Measurements from ENCODE around the gene FUT8. TPM values are rescaled to one million over a fixed set of nuclear protein-coding genes. Genes with fewer than 3 reads are reported as not detected.

The FUT8 gene
- total RNA-seq, 1 donor from 2014 or later: 131 TPM

DNA sequence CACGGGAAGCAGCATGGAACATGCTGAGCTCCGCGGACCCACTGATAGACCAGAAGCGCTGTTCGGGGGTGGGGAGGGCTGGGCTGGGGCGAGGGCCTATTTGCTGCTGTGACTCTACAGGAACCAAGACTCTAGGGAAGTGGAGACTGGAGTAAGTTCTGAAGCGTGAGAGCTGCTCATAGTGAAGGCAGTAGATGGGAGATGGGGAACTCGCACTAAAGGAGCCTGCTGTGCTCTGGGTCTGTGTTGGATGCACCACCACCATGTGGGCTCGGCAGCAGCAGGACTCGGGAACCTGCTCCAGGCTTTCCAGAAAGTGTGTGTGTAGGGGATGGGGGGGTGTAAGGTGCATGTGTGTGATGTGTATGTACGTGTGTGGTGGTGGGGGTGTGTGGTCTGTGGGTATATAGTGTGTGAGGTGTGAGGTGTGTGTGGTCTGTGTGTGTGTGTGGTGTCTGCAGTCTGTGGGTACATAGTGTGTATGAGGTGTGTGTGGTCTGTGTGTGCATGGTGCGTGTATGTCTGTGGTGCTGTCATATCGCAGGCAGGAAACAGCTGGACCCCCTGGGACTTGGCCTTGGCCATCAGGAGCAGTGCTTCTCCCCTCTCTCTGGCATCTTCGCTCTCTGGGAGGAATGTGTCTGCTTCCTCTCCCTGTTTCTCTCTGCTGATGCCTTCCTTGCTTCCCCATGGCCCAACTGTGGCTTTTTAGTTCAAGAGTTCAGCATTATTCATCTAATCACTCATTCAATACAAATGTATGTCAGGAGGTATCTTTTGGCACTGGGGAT is 378.9 kb downstream of the FUT8 start:
- H3K4me1 ChIP-seq: no peaks in the 10 kb centered on the region
- H3K4me1 Mint-ChIP-seq: peaks cover 3% of the 10 kb centered on the region
- no peak overlapping the region for H2AFZ ChIP-seq (replicated peaks)
- H3K9me3 ChIP-seq (ENCODE audit: low read depth): no peaks in the 10 kb centered on the region
- no peak overlapping the region for H3K4me3 ChIP-seq
- H3K27ac Mint-ChIP-seq: no peak overlapping the region
- H3K4me3 Mint-ChIP-seq: no peak overlapping the region
- no peak overlapping the region for H3K27ac ChIP-seq
- no peaks in the 10 kb centered on the region for H3K9me3 Mint-ChIP-seq
- TF ChIP-seq EZH2phosphoT487 (IDR thresholded peaks at IDR 0.05) (no peak), EZH2 (IDR thresholded peaks at IDR 0.05) (no peak)
- TF ChIP-seq, protein P1, sequence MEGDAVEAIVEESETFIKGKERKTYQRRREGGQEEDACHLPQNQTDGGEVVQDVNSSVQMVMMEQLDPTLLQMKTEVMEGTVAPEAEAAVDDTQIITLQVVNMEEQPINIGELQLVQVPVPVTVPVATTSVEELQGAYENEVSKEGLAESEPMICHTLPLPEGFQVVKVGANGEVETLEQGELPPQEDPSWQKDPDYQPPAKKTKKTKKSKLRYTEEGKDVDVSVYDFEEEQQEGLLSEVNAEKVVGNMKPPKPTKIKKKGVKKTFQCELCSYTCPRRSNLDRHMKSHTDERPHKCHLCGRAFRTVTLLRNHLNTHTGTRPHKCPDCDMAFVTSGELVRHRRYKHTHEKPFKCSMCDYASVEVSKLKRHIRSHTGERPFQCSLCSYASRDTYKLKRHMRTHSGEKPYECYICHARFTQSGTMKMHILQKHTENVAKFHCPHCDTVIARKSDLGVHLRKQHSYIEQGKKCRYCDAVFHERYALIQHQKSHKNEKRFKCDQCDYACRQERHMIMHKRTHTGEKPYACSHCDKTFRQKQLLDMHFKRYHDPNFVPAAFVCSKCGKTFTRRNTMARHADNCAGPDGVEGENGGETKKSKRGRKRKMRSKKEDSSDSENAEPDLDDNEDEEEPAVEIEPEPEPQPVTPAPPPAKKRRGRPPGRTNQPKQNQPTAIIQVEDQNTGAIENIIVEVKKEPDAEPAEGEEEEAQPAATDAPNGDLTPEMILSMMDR (IDR thresholded peaks at IDR 0.05): no peak
- no peaks in the 10 kb centered on the region for H4K20me1 ChIP-seq (ENCODE audit: low read depth)
- no peaks in the 10 kb centered on the region for H3K36me3 Mint-ChIP-seq
- no peaks in the 10 kb centered on the region for H3K36me3 ChIP-seq
- H3K79me2 ChIP-seq (ENCODE audit: low read depth): no peaks in the 10 kb centered on the region
- no peaks in the 10 kb centered on the region for H3K27me3 ChIP-seq
- peaks cover 5% of the 10 kb centered on the region for H3F3A ChIP-seq (ENCODE audit: low read depth)
- no peak overlapping the region for H3K9ac ChIP-seq
- no peak overlapping the region for H3K4me2 ChIP-seq
- DNase-seq (ENCODE audit: low spot score): no peak
- no peaks in the 10 kb centered on the region for H3K27me3 Mint-ChIP-seq (ENCODE audit: insufficient read depth, low read depth)

DNA sequence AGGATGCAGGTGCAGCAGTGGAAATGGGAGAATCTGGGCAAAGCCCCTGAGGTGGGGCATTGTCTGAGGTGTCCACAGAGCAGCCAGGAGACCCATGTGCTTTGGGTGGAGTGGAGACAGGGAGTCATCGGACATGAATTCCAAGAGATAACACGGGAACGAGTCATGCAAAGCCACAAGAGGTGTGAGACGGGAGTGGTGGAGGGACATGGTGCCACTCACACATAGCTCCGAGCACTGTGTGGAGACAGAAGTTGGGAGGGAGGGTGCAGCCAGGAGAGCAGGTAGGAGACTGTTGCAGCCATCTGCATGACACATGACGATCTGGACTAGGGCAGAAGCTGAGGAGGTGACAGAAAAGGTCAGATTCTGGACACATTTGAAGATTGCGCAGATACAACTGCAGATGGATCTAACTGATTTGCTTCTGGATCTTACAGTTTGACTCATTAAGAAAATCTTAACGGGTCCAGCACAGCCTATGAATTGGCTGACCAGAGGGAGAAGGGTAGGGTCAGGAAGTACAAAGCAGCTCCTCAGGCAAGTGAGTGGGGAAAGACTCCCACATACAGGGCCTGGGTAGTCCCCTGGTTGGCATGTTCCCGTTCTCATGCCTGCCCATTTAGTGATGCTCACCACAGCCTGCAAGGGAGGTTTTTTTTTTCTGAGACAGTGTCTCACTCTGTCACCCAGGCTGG is 379.8 kb downstream of the FUT8 start:
- no peaks in the 10 kb centered on the region for H3K79me2 ChIP-seq (ENCODE audit: low read depth)
- no peak overlapping the region for H2AFZ ChIP-seq (replicated peaks)
- TF ChIP-seq, protein P1 (IDR thresholded peaks at IDR 0.05): no peak
- no peak for TF ChIP-seq EZH2phosphoT487 (IDR thresholded peaks at IDR 0.05)
- TF ChIP-seq EZH2 (IDR thresholded peaks at IDR 0.05): no peak
- H4K20me1 ChIP-seq (ENCODE audit: low read depth): no peaks in the 10 kb centered on the region
- no peak overlapping the region for H3K4me2 ChIP-seq
- no peak overlapping the region for H3K27ac ChIP-seq
- Mint-ChIP-seq H3K9me3 (no peaks in the 10 kb centered on the region), H3K27ac (no peak overlapping the region), H3K4me1 (peaks cover 3% of the 10 kb centered on the region), H3K27me3 (ENCODE audit: insufficient read depth, low read depth) (no peaks in the 10 kb centered on the region), H3K36me3 (no peaks in the 10 kb centered on the region), H3K4me3 (no peak overlapping the region)
- no peaks in the 10 kb centered on the region for H3K36me3 ChIP-seq
- no peak overlapping the region for H3K4me3 ChIP-seq
- no peaks in the 10 kb centered on the region for H3K27me3 ChIP-seq
- DNase-seq (ENCODE audit: low spot score): no peak
- no peaks in the 10 kb centered on the region for H3K4me1 ChIP-seq
- H3K9ac ChIP-seq: no peak overlapping the region
- H3K9me3 ChIP-seq (ENCODE audit: low read depth): no peaks in the 10 kb centered on the region
- peaks cover 5% of the 10 kb centered on the region for H3F3A ChIP-seq (ENCODE audit: low read depth)

MicroRNAs encoded within 50 kb of the gene (microRNA counts, 767-probe panel; counts per million panel counts)
- microRNA hsa-miR-625-5p: 460 counts per million, percentile 90 among the panel's probes with 10 or more counts

Small RNA genes within 50 kb of the gene (microRNA-seq; reads per million reads assigned to microRNA genes)
- gene MIR625: 1.1 reads per million

Small RNA genes within 50 kb of the gene (small RNA-seq; reads per million reads assigned to genes)
- not detected for gene MIR625

All from neural progenitor cell (in vitro differentiated cells).